OCI-LY7 (cell line): ENCODE data around the gene UROS.

Experiments used
- EZH2phosphoT487 ChIP-seq: fragments of 200-600 bp; sonication (generic); IDR thresholded peaks from 2 replicates; pipeline ENCODE4 v1.6.1; 2018; ENCODE audit warnings: low read depth, borderline replicate concordance, mild to moderate bottlenecking, mixed run types, antibody characterized with exemption, low read length, moderate library complexity, mixed read lengths
- TF ChIP-seq, protein P1 (sequence below): fragments of 200-600 bp; sonication (generic); conservative IDR thresholded peaks from 2 replicates; pipeline ENCODE4 v1.5.1; 2014; ENCODE audit warnings: mild to moderate bottlenecking, antibody characterized with exemption, low read length, moderate library complexity, mixed read lengths

DNA sequence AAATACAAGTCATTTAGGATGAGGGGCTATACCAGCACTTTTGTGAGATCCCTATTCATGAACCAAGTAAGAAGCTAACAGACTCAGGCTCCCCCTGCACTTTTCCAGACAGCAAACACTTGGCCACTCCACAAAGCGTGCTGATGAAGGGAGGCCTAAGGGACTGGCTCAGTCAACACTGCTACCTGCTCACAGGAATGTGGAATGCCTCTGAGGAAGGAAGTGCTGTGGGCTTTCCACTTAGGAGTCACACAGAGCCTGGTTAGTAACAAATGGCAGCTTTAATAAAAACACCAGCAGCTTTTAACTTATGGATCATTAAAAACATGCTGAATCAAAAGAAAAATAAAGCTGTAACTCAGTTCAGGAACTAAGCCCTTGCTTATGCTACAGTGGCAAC, 15.0 kb downstream of the UROS start:
- TF ChIP-seq, protein P1, sequence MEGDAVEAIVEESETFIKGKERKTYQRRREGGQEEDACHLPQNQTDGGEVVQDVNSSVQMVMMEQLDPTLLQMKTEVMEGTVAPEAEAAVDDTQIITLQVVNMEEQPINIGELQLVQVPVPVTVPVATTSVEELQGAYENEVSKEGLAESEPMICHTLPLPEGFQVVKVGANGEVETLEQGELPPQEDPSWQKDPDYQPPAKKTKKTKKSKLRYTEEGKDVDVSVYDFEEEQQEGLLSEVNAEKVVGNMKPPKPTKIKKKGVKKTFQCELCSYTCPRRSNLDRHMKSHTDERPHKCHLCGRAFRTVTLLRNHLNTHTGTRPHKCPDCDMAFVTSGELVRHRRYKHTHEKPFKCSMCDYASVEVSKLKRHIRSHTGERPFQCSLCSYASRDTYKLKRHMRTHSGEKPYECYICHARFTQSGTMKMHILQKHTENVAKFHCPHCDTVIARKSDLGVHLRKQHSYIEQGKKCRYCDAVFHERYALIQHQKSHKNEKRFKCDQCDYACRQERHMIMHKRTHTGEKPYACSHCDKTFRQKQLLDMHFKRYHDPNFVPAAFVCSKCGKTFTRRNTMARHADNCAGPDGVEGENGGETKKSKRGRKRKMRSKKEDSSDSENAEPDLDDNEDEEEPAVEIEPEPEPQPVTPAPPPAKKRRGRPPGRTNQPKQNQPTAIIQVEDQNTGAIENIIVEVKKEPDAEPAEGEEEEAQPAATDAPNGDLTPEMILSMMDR: no peak
- TF ChIP-seq EZH2phosphoT487: no peak
